ENCODE results near the gene ADAMTS8.

GRCh38 chr11:130433357-130433756 lies 4.9 kb upstream of the ADAMTS8 start:
- TF ChIP-seq POLR2A (IDR thresholded peaks at IDR 0.05) (no peak), CTCF (IDR thresholded peaks at IDR 0.05) (no peak)

Data from right lobe of liver (tissue), 4 donors.